ENCODE data around the gene MRPS18A. TPM values are rescaled to one million over a fixed set of nuclear protein-coding genes. Genes with fewer than 3 reads are reported as not detected.

Gene MRPS18A
- total and polyA plus RNA-seq, 9 of the 15 experiments (the other 6 are each of a cell fraction or from before 2014, with no cell fraction given), result 87.5 to 243 (median 125) TPM

DNA sequence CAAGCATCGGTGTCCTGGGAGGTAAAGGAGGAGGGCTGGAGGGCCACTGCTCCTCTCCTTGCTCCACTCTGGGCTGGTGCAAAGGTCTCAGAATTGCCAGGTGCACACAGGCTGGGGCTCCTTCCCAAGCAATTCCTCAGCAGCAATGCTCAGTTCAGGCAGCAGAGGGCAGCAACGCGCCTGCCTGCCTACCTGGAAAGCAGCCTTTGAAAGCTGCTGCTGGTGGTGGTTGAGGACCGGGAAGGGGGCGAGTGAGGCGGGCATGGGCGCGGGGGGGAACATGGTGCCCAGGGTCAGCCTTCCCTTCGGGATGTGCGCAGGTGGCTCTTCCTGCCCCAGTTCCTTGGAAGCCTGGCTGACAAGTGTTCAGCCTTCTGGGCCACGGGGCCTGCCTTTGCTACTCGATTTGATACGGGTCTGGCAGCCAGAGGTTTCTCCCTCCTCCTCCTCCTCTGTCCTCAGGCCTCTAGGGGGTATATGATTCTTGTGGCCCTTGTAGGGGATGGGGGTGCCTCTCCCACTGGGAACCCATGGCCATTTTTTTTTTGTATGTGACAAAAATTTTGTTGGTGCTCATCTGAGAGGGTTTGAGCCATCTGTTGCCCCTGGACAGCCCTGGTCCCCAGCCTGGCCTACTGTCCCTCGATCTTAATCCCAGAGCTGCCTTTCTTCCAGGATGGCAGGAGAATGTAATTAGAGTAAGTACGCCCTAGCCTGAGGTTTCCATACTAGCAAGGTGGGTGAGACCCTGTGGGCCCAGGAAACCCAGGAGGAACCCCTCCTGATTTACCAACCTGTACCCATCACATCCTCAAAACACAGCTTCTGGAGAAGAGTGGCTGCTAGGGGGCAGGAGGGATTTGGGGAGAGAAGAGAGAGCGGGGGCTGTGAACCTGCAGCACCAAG is 20.1 kb downstream of the MRPS18A start (continued):
- TF ChIP-seq ETV6 (IDR thresholded peaks at IDR 0.05; ENCODE audit: borderline replicate concordance in 1 of 2, low read depth in 2 of 2, low read length in 1 of 2) (no peak), ETV6 (CRISPR knock-in tag; IDR thresholded peaks at IDR 0.05; ENCODE audit: borderline replicate concordance) (no peak), U2AF2 (optimal IDR thresholded peaks at IDR 0.05; ENCODE audit: low read depth, low read length) (no peak), EP400 (IDR thresholded peaks at IDR 0.05) (no peak), ZNF436 (CRISPR knock-in tag; IDR thresholded peaks at IDR 0.05) (no peak), ZNF561 (CRISPR knock-in tag; conservative IDR thresholded peaks at IDR 0.05) (peak; percentile 71; the same call in 1 of the 2 replicates), CBX3 (IDR thresholded peaks at IDR 0.05; ENCODE audit: borderline replicate concordance in 1 of 2, low read length in 2 of 2) (no peak; a peak in 1 of 3 replicates), ZNF354B (CRISPR knock-in tag; IDR thresholded peaks at IDR 0.05) (0 out of 2 replicates have a peak, but pooled peaks have one; percentile 31), ZFP36 (IDR thresholded peaks at IDR 0.05; ENCODE audit: low read depth, low read length, partially characterized antibody) (peak; percentile 41), STAG1 (CRISPR knock-in tag; IDR thresholded peaks at IDR 0.05; ENCODE audit: borderline replicate concordance) (peak; percentile 92), HDAC2 (IDR thresholded peaks at IDR 0.05) (no peak), PTBP1 (IDR thresholded peaks at IDR 0.05; ENCODE audit: low read depth, low read length) (no peak), XRCC4 (IDR thresholded peaks at IDR 0.05; ENCODE audit: extremely low read depth, insufficient read depth, insufficient read length) (no peak), NBN (IDR thresholded peaks at IDR 0.05; ENCODE audit: low read depth) (peak; percentile 48; the same call in 1 of the 2 replicates), ZNF316 (IDR thresholded peaks at IDR 0.05) (no peak), HMG20A (CRISPR knock-in tag; conservative IDR thresholded peaks at IDR 0.05) (no peak)
- TF ChIP-seq, protein P1, sequence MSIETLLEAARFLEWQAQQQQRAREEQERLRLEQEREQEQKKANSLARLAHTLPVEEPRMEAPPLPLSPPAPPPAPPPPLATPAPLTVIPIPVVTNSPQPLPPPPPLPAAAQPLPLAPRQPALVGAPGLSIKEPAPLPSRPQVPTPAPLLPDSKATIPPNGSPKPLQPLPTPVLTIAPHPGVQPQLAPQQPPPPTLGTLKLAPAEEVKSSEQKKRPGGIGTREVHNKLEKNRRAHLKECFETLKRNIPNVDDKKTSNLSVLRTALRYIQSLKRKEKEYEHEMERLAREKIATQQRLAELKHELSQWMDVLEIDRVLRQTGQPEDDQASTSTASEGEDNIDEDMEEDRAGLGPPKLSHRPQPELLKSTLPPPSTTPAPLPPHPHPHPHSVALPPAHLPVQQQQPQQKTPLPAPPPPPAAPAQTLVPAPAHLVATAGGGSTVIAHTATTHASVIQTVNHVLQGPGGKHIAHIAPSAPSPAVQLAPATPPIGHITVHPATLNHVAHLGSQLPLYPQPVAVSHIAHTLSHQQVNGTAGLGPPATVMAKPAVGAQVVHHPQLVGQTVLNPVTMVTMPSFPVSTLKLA (conservative IDR thresholded peaks at IDR 0.05), result no peak
- TF ChIP-seq, protein P2, sequence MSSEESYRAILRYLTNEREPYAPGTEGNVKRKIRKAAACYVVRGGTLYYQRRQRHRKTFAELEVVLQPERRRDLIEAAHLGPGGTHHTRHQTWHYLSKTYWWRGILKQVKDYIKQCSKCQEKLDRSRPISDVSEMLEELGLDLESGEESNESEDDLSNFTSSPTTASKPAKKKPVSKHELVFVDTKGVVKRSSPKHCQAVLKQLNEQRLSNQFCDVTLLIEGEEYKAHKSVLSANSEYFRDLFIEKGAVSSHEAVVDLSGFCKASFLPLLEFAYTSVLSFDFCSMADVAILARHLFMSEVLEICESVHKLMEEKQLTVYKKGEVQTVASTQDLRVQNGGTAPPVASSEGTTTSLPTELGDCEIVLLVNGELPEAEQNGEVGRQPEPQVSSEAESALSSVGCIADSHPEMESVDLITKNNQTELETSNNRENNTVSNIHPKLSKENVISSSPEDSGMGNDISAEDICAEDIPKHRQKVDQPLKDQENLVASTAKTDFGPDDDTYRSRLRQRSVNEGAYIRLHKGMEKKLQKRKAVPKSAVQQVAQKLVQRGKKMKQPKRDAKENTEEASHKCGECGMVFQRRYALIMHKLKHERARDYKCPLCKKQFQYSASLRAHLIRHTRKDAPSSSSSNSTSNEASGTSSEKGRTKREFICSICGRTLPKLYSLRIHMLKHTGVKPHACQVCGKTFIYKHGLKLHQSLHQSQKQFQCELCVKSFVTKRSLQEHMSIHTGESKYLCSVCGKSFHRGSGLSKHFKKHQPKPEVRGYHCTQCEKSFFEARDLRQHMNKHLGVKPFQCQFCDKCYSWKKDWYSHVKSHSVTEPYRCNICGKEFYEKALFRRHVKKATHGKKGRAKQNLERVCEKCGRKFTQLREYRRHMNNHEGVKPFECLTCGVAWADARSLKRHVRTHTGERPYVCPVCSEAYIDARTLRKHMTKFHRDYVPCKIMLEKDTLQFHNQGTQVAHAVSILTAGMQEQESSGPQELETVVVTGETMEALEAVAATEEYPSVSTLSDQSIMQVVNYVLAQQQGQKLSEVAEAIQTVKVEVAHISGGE (CRISPR knock-in tag; IDR thresholded peaks at IDR 0.05), result no peak
- TF ChIP-seq, protein P3, sequence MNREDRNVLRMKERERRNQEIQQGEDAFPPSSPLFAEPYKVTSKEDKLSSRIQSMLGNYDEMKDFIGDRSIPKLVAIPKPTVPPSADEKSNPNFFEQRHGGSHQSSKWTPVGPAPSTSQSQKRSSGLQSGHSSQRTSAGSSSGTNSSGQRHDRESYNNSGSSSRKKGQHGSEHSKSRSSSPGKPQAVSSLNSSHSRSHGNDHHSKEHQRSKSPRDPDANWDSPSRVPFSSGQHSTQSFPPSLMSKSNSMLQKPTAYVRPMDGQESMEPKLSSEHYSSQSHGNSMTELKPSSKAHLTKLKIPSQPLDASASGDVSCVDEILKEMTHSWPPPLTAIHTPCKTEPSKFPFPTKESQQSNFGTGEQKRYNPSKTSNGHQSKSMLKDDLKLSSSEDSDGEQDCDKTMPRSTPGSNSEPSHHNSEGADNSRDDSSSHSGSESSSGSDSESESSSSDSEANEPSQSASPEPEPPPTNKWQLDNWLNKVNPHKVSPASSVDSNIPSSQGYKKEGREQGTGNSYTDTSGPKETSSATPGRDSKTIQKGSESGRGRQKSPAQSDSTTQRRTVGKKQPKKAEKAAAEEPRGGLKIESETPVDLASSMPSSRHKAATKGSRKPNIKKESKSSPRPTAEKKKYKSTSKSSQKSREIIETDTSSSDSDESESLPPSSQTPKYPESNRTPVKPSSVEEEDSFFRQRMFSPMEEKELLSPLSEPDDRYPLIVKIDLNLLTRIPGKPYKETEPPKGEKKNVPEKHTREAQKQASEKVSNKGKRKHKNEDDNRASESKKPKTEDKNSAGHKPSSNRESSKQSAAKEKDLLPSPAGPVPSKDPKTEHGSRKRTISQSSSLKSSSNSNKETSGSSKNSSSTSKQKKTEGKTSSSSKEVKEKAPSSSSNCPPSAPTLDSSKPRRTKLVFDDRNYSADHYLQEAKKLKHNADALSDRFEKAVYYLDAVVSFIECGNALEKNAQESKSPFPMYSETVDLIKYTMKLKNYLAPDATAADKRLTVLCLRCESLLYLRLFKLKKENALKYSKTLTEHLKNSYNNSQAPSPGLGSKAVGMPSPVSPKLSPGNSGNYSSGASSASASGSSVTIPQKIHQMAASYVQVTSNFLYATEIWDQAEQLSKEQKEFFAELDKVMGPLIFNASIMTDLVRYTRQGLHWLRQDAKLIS (CRISPR knock-in tag; IDR thresholded peaks at IDR 0.05), result 0 out of 2 replicates have a peak, but pooled peaks have one; percentile 27
